AG10803 (cell line): ENCODE data around the gene CEP192.
A peak's percentile ranks its signal among the peaks of the same experiment; 100 is the strongest.

Experiments used
- DNase-seq: peaks from one replicate; pipeline ENCODE4 v3.0.0; 2010; ENCODE audit warnings: low read depth
- H3K4me3 ChIP-seq: 2 replicates; pipeline ENCODE4 v1.5.1; 2011; ENCODE audit warnings: mild to moderate bottlenecking, low read length, control low read depth
- TF ChIP-seq, protein P1 (sequence below): conservative IDR thresholded peaks from 2 replicates; pipeline ENCODE4 v1.5.1; 2011; ENCODE audit warnings: mild to moderate bottlenecking, low read length, control low read depth, inconsistent platforms

CEP192 gene

GRCh38 chr18:13161276-13161899 is 170.2 kb downstream of the CEP192 start:
- TF ChIP-seq, protein P1, sequence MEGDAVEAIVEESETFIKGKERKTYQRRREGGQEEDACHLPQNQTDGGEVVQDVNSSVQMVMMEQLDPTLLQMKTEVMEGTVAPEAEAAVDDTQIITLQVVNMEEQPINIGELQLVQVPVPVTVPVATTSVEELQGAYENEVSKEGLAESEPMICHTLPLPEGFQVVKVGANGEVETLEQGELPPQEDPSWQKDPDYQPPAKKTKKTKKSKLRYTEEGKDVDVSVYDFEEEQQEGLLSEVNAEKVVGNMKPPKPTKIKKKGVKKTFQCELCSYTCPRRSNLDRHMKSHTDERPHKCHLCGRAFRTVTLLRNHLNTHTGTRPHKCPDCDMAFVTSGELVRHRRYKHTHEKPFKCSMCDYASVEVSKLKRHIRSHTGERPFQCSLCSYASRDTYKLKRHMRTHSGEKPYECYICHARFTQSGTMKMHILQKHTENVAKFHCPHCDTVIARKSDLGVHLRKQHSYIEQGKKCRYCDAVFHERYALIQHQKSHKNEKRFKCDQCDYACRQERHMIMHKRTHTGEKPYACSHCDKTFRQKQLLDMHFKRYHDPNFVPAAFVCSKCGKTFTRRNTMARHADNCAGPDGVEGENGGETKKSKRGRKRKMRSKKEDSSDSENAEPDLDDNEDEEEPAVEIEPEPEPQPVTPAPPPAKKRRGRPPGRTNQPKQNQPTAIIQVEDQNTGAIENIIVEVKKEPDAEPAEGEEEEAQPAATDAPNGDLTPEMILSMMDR = no peak
- DNase-seq = no peak

DNA sequence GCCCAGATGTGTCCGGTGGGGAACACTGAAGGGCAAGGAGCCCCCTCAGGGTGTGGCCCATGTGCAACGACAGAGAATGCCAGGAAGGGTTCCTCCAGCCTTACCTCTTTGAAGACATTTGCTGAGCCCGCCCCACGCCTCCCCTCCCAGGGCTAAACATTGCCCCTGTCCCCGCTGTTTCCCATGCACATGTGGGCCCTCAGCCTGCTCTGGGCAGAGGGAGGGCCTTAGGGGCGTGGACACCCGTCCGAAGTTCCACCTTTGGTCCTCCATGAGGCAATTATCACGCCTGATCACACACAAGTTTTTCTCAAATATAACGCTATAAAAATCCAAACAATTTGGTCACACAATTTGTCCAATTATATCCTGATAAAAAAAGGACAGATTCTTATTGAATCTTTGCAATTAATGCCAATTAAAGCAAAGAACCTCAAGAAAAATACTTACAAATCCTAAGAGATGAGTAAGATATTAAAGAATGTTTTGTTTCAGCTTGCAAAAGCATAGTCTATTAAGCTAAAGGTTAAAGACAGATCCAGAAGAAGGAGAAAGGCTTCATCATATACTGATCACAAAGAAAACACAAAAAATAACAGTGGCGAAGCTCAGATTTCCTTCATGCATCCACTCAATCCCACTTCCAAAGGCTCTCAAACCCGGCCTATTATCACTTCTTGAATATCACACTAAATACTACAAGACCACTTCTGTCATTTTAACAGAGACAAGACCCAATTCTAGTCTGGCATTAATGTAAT is 172.2 kb downstream of the CEP192 start:
- H3K4me3 ChIP-seq = no peak overlapping the region
- TF ChIP-seq, protein P1 = no peak
- DNase-seq = peak; percentile 6

More at GRCh38 chr18:13161276-13161899, 170.2 kb downstream of the CEP192 start:
- no peak overlapping the region for H3K4me3 ChIP-seq

DNA sequence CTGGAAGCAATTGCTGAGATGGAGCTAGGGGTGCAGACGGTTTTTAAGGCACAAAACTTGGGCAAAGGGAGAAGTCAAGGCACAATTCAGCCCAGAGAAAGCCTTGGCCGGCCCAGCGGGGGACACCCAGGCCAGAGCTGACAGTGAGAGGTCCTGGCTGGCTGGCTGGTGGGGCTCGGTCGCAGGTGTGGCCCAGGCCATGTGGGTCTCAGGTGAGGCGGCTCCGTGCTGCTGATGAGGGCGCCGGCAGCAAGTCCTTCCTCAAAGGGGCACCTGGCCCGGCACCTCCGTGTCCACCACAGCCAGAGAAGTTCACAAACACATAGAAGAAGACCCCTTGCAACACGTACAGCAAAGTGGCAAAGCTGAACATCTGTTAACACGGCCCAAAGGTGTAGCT is 173.2 kb downstream of the CEP192 start:
- no peak for DNase-seq
- TF ChIP-seq, protein P1 = no peak
- no peak overlapping the region for H3K4me3 ChIP-seq

DNA sequence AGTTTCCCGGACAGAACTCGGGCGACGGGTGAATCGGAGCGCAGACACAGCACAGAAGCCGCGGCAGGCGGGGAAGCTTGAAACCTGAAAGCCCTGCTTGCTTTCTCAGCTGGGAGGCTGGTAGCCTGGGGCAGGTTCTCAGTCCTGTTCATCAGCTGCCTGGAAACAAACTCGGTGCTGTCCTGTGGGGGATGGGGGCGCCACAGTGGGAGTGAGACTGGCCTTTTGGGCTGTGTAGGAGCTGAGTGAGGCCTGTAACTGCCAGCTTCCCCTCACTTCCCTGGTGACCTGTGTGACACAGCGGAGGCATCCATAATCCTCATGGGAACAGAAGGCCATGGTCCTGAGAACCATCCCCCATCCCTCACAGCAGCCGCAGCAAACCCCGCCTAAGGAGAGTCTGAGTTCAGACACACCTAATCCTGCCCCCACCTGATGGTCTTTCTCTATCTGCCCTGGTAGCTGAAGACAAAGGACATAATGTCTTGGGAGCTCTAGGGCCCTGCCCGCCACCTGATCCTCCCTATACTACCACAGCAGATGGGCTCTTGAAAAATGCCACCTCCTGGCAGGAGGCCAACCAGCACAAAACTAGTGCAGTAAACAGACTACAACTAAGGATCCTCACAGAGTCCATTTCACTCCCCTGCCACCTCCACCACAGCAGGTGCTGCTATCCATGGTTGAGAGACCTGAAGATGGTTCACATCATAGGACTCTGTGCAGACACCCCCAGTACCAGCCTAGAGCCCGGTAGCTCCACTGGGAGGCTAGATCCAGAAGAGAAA is 174.7 kb downstream of the CEP192 start:
- TF ChIP-seq, protein P1 = no peak
- H3K4me3 ChIP-seq = no peak overlapping the region
- DNase-seq = no peak

DNA sequence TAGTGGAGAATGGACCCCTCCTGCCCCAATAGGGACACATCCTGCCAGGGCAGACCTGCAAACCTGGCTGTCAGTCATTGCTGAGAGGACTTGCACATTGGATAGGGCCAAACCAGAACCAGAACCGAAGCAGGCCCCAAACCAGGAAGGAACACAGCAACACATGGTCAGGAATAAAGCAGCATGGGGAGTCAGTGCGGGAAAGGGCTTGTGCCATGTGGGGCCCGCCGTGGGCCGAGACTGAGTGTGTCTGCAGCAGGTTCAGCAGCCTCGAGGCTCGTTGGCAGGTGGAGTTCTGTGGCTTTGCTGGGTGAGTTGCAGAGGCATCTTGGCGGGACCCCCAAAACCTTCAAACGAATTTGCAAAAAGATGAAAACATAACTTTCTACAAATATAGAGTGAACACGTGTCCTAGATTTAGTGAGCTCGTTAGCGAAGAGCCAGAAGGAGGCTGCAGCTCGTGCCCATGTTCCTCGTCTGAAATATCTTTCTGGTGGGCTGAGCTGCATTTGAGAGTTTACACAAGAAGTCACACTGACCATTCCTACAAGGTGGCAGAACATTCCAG is 182.5 kb downstream of the CEP192 start:
- TF ChIP-seq, protein P1 = no peak
- no peak overlapping the region for H3K4me3 ChIP-seq
- DNase-seq = no peak
